HepG2 (cell line): Measurements from ENCODE around the gene SYNJ2. TPM values are rescaled to one million over a fixed set of nuclear protein-coding genes. Genes with fewer than 3 reads are reported as not detected.

Source experiments
- AGO2 ChIP-seq: fragments of 200-400 bp; formaldehyde crosslinking; optimal IDR thresholded peaks from 2 replicates; pipeline ENCODE3; 2017; ENCODE audit warnings: mild to moderate bottlenecking, low read depth, low read length, moderate library complexity
- CREBL2 ChIP-seq: sonication (generic); formaldehyde crosslinking; IDR thresholded peaks from 2 replicates; pipeline ENCODE4 v1.8.1; 2023; ENCODE audit warnings: missing genetic modification reagents, mild to moderate bottlenecking, borderline replicate concordance
- HNF1B ChIP-seq: sonication (generic); formaldehyde crosslinking; IDR thresholded peaks from 2 replicates; pipeline ENCODE4 v1.5.1; 2020; ENCODE audit warnings: mild to moderate bottlenecking, moderate library complexity, missing genetic modification reagents
- NCOR1 ChIP-seq: fragments of 200-600 bp; sonication (generic); IDR thresholded peaks from 2 replicates; pipeline ENCODE4 v1.7.0; 2017; ENCODE audit warnings: antibody characterized with exemption, low read length, borderline replicate concordance
- POLR2A ChIP-seq, 2 experiments: IDR thresholded peaks; 2 replicates each; pipeline ENCODE4 v1.6.1; 2011; ENCODE audit warnings: low read depth in 2 of 2, low read length in 2 of 2, mild to moderate bottlenecking in 1 of 2, moderate library complexity in 1 of 2; ENCODE audit not compliant: insufficient read depth in 1 of 2
- RBFOX2 ChIP-seq: fragments of 200-400 bp; formaldehyde crosslinking; IDR thresholded peaks from 2 replicates; pipeline ENCODE4 v1.6.1; 2017; ENCODE audit warnings: low read depth, mild to moderate bottlenecking, low read length
- SNAPC4 ChIP-seq: sonication (generic); formaldehyde crosslinking; IDR thresholded peaks from 2 replicates; pipeline ENCODE4 v1.4.0; 2020; ENCODE audit warnings: mild to moderate bottlenecking, missing genetic modification reagents
- STAG1 ChIP-seq: sonication (generic); formaldehyde crosslinking; IDR thresholded peaks from 2 replicates; pipeline ENCODE4 v1.4.0; 2020; ENCODE audit warnings: missing genetic modification reagents
- UBTF ChIP-seq: sonication (generic); formaldehyde crosslinking; IDR thresholded peaks from 2 replicates; pipeline ENCODE4 v1.4.0; 2020; ENCODE audit warnings: mild to moderate bottlenecking, missing genetic modification reagents
- ZMAT5 ChIP-seq: sonication (generic); formaldehyde crosslinking; IDR thresholded peaks from 2 replicates; pipeline ENCODE4 v1.5.0; 2020; ENCODE audit warnings: mild to moderate bottlenecking, low read depth, missing genetic modification reagents, borderline replicate concordance
- ZNF281 ChIP-seq: sonication (generic); formaldehyde crosslinking; IDR thresholded peaks from 2 replicates; pipeline ENCODE4 v1.4.0; 2020; ENCODE audit warnings: missing genetic modification reagents, borderline replicate concordance
- ZNF326 ChIP-seq: sonication (generic); formaldehyde crosslinking; IDR thresholded peaks from 2 replicates; pipeline ENCODE4 v1.4.0; 2020; ENCODE audit warnings: missing genetic modification reagents, borderline replicate concordance
- ZNF749 ChIP-seq: sonication (generic); formaldehyde crosslinking; IDR thresholded peaks from 2 replicates; pipeline ENCODE4 v1.8.0; 2022; ENCODE audit warnings: mild to moderate bottlenecking, missing genetic modification reagents, moderate library complexity, borderline replicate concordance
- ZNF768 ChIP-seq: sonication (generic); formaldehyde crosslinking; IDR thresholded peaks from 2 replicates; pipeline ENCODE4 v1.4.0; 2020; ENCODE audit warnings: missing genetic modification reagents
- ZNF772 ChIP-seq: sonication (generic); formaldehyde crosslinking; IDR thresholded peaks from 2 replicates; pipeline ENCODE4 v1.5.0; 2020; ENCODE audit warnings: mild to moderate bottlenecking, missing genetic modification reagents
- polyA plus RNA-seq, 8 experiments: library from polyadenylated mRNA; depleted of rRNA in 3 of 8; stranded (reverse) in 7 of 8; unstranded in 1 of 8; fragments of >200 nt; fragmentation: Illumina TruSeq in 4 of 8; extraction: Trizol in 4 of 8; gene quantifications; 2 replicates each; pipeline versions ENCODE4 v1.2.1 to v1.2.3, GENCODE V29; 2011 to 2016; ENCODE audit warnings: low read depth in 4 of 8, missing spikeins in 1 of 8, mixed read lengths in 1 of 8; ENCODE audit not compliant: insufficient read depth in 1 of 8
- total RNA-seq, 5 experiments: library from RNA; depleted of rRNA; stranded (reverse); fragments of >200 nt; fragmentation: Illumina TruSeq; extraction: Trizol; gene quantifications; 2 replicates each; pipeline ENCODE4 v1.2.3, GENCODE V29; 2016; ENCODE audit warnings: low read depth in 1 of 5

SYNJ2 gene
- total and polyA plus RNA-seq, 2 of the 13 experiments (the other 11 are each of a cell fraction or from before 2014, with no cell fraction given) = 39.1 to 57.6 TPM

GRCh38 chr6:158031381-158032353 lies 50.0 kb downstream of the SYNJ2 start (continued):
- TF ChIP-seq NCOR1 (no peak), AGO2 (peak; percentile 54), RBFOX2 (no peak), STAG1 (no peak), UBTF (no peak), POLR2A (IDR thresholded peaks at IDR 0.05; ENCODE audit: insufficient read depth in 1 of 2, low read depth in 2 of 2, low read length in 2 of 2) (peak in 1 of 2 experiments; percentile 29; a peak in 2 of 4 replicates), ZNF326 (no peak), ZMAT5 (no peak), CREBL2 (no peak), HNF1B (CRISPR knock-in tag) (no peak), ZNF768 (0 out of 2 replicates have a peak, but pooled peaks have one; percentile 7), ZNF772 (CRISPR knock-in tag) (no peak), SNAPC4 (CRISPR knock-in tag) (no peak), ZNF281 (CRISPR knock-in tag) (no peak), ZNF749 (CRISPR knock-in tag) (no peak)
